Vagina (tissue), 2 donors: ENCODE measurements around the gene SCAPER.

Experiments
- CTCF ChIP-seq, 3 experiments: fragments of 450-650 bp in 2 of 3; fragments of 200-600 bp in 1 of 3; sonication (generic) in 1 of 3; IDR thresholded peaks; one replicate each; pipeline ENCODE4 v1.5.1; 2017 to 2019; ENCODE audit warnings: antibody characterized with exemption in 3 of 3, mild to moderate bottlenecking in 2 of 3, moderate library complexity in 2 of 3
- POLR2A ChIP-seq, 2 donors: fragments of 450-650 bp; IDR thresholded peaks; one replicate each; pipeline ENCODE4 v1.6.1; 2017; ENCODE audit warnings: antibody characterized with exemption in 2 of 2, mild to moderate bottlenecking in 2 of 2, moderate library complexity in 2 of 2
- POLR2AphosphoS5 ChIP-seq, 2 donors: sonication (generic); formaldehyde crosslinking; IDR thresholded peaks; one replicate each; pipeline ENCODE4 v1.9.0; 2017; ENCODE audit warnings: antibody characterized with exemption in 2 of 2, mild to moderate bottlenecking in 2 of 2, low read depth in 1 of 2; ENCODE audit not compliant: insufficient read depth in 1 of 2

GRCh38 chr15:76663529-76663928, 241.6 kb downstream of the SCAPER start:
- TF ChIP-seq POLR2A (IDR thresholded peaks at IDR 0.05), result no peak
- TF ChIP-seq CTCF (IDR thresholded peaks at IDR 0.05), result no peak
- TF ChIP-seq POLR2AphosphoS5 (IDR thresholded peaks at IDR 0.05; ENCODE audit: insufficient read depth in 1 of 2, low read depth in 1 of 2), result no peak
